GM19035 (cell line): ENCODE results near the gene MBNL2.
"Not testable (repeated sequence)": the region's sequence is repeated elsewhere in the genome, so short reads cannot be mapped to it uniquely, and the experiment has no call there.

ENCODE experiments used
- ATAC-seq: cut with Tn5 transposase; IDR thresholded peaks from one replicate; pipeline ENCODE4 v1.9.1; 2021; ENCODE audit not compliant: unreplicated experiment

Gene MBNL2

DNA sequence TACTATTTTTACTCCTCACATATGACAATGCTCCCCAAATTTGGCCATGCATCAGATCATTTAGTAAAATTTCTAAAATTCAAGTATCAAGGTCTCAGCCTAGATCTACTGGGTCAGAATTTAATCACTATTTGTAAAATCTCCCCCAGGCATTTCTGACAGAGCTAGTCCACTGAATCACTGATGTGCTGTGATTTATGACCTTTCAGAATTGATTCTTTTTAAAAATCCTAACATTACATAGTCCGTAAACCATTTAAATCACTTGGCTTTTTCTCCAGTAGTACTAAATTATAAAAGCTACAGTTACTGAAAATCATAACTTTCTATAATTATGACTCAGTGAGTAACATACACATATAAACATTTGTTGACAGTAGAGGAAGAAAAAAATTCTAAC lies 119.0 kb downstream of the MBNL2 start:
- ATAC-seq: no peak

DNA sequence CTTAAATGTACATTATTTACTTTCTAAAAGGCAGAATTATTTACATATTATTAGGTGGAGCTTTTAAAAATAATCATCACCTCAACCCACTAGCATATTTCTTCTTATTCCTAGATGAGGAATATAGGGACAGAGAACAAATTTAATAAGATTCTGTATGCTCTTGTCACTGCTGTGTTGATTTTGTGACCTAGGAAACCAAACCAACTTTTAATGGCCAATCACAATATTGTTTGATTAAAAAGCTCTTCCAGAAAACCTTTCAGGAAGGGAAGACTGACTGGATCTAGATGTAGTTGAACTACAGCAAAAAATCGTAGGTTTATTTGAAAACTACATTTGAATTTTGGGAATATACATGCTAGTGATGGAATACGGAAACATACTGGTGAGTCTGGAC lies 120.0 kb downstream of the MBNL2 start:
- ATAC-seq: no peak

GRCh38 chr13:97342936-97343335 lies 120.8 kb downstream of the MBNL2 start:
- no peak for ATAC-seq

DNA sequence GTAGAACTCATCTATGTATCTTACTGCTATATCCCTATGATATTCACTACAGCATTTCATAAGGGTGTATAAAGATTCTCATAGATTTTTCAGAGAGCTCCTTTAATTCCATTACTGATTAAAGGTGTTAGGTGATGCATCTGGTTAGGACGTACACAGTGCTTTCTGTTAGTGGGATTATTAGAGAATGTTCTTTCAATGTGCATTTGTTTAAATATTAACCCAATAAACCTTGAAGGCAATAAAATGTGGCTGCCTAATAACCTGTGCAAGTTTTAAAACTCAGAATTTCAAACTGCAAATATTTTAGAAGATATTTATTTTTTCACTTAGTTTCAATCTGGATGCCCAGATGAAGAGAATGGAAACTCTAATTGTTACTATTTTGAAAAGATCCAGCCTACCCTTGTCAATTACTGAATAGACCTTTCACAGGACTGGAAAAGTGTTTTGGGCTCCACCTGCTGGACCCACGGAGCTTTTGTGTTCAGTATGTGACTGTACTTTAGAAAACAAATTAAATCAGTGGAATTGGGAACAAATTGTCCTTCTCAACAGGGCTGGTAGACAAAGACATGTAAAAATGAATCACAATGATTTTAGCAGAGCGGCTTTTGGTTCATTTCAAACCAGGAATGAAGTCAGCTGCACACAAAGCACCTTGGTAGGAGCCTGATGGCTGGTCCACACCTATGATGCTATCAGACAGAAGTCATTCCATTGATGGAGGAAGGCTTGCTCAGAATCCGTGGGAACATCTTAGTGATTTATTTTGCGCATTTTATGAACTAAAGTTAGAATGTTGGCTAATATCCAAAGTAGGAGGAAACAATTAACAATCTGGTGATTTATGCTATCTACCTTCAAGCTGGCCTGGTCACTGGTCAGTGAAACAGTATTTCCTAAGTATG lies 122.4 kb downstream of the MBNL2 start:
- no peak for ATAC-seq

GRCh38 chr13:97346097-97346496 lies 124.0 kb downstream of the MBNL2 start:
- no peak for ATAC-seq

DNA sequence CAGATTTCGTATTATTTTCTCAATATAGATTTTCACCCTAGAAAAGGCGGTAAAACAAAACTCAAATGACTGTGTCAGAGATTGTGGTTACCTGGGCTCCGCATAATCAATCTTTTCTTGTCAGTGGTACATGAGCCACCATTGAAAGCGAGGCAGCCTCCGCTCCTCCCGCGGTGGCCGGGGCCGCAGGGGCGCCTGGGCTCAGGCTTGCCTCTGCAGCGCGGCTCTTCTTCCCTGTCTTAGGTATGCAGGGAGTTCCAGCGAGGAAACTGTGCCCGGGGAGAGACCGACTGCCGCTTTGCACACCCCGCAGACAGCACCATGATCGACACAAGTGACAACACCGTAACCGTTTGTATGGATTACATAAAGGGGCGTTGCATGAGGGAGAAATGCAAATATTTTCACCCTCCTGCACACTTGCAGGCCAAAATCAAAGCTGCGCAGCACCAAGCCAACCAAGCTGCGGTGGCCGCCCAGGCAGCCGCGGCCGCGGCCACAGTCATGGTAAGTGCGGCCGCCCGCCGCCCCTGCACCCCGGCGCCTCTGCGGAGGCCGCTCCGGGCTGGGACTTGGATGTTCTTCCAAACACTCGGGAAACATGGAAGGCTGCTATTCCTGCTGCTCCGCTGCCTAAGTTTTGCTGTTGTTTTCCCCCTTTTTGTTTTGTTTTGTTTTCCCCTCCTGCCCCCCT lies 124.6 kb downstream of the MBNL2 start:
- no peak for ATAC-seq

- ATAC-seq: no peak
Observed at GRCh38 chr13:97347255-97347932, 125.3 kb downstream of the MBNL2 start.

- ATAC-seq: no peak
Observed at GRCh38 chr13:97348569-97349100, 126.5 kb downstream of the MBNL2 start.

GRCh38 chr13:97352012-97352411 lies 129.9 kb downstream of the MBNL2 start:
- not testable (repeated sequence) for ATAC-seq

- ATAC-seq: no peak
Observed at GRCh38 chr13:97352815-97353214, 130.7 kb downstream of the MBNL2 start.

- no peak for ATAC-seq
Observed at GRCh38 chr13:97353927-97354675, 132.0 kb downstream of the MBNL2 start.

GRCh38 chr13:97354808-97355207 lies 132.7 kb downstream of the MBNL2 start:
- no peak for ATAC-seq

- no peak for ATAC-seq
Observed at GRCh38 chr13:97356592-97356991, 134.5 kb downstream of the MBNL2 start.

DNA sequence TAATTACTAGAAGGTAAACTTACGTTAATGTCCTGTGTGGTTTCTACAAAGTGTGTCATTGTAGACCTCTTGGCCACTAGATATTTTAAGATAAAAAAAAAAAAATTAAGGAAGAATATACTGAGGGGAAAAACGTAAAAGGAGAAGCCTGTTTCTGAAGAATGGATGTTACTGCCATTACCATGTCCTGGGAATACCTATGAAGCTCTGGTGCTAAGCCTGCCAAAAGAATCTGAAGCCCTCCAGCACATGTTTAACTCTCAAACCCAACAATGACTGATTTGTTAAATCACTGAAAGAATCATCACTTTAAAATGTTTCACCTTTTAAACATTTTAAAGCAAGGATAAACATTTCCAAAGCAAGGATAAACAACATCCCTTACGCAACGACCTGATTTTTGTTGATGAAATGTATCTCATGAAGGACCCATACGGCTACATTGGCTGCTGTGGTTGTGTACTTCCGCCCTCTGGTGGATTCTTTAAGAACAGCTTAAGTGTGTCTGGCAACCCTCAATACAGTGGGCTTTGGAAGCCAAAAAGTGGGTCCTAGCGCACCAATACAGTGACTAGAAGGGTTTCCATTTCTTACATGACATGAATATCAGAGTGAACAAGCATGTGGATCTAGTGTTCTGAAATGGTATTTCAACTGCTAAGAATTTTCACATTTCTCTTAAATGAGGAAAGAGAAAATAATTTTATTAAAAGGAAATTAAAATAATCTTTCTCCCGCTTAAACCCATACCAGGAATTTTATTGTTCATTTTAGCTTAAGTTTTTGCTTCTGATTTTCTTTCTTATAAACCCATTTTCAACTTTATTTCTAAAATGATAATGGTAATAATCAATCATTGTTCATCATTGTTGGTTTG lies 137.3 kb downstream of the MBNL2 start:
- ATAC-seq: peak; percentile 90

DNA sequence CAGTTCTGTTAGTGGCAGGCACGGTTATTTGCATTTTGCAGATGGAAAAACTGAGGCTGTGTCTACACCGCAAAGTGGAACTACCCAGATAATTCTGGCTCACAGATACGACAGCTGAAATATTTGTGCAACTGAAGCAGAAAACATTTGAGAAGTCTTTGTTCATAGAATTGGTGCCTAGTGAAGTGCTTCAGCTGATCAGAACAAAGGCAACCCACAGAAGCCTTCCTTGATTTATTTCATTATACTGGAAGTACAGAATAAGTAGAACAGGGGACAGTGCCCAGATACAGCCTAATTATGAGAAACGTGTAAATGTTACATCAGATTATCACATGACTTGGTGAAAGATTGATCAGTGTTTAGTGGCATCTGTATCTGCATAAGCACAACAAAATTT lies 138.5 kb downstream of the MBNL2 start:
- ATAC-seq: no peak

DNA sequence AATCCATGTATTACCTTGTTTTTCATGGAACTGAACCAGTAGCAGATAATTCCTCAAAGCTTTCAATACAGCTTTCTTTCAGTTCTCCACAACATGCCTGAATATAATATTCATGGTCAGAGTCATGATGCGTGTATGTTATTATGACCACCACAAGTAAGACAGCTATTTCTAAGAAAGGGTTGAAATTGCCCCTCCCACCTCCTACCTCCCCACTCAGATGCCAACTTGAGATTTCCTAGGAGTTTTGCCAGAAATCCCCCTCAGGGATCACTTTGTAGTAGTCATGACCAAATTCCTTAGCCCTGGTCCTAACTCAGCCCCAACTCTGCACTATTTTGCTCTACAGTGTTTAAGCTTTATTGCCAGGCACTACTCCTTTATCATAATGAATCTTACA lies 141.9 kb downstream of the MBNL2 start:
- no peak for ATAC-seq

- no peak for ATAC-seq
Observed at GRCh38 chr13:97364827-97365226, 142.7 kb downstream of the MBNL2 start.

DNA sequence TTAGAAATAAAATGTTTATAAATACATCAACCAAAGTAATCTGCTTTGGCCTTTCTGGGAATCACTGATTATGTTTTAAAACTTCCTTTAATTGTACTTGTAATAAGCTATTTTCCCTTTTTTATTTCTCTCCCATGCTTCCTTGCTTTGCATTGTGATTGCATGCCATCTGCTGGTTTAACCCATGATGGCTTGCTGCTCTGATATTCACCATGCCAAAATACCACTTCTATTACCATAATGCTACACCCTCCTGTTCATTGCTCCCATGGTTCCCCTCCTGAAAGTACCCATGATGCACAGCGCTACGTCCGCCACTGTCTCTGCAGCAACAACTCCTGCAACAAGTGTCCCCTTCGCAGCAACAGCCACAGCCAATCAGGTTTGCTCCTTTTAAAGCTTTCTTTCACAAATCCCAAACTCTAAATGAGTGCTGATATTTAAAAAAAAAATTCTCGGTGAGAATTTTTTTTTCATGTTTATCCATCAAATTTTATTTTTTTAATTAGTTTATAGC lies 144.1 kb downstream of the MBNL2 start:
- no peak for ATAC-seq

GRCh38 chr13:97367016-97367822 lies 145.1 kb downstream of the MBNL2 start:
- ATAC-seq: no peak
